ENCODE data around the gene UBE2M. TPM values are rescaled to one million over a fixed set of nuclear protein-coding genes. Genes with fewer than 3 reads are reported as not detected.

Gene UBE2M
- total and polyA plus RNA-seq, 2 experiments from 2014 or later = 54.4 to 111 TPM

DNA sequence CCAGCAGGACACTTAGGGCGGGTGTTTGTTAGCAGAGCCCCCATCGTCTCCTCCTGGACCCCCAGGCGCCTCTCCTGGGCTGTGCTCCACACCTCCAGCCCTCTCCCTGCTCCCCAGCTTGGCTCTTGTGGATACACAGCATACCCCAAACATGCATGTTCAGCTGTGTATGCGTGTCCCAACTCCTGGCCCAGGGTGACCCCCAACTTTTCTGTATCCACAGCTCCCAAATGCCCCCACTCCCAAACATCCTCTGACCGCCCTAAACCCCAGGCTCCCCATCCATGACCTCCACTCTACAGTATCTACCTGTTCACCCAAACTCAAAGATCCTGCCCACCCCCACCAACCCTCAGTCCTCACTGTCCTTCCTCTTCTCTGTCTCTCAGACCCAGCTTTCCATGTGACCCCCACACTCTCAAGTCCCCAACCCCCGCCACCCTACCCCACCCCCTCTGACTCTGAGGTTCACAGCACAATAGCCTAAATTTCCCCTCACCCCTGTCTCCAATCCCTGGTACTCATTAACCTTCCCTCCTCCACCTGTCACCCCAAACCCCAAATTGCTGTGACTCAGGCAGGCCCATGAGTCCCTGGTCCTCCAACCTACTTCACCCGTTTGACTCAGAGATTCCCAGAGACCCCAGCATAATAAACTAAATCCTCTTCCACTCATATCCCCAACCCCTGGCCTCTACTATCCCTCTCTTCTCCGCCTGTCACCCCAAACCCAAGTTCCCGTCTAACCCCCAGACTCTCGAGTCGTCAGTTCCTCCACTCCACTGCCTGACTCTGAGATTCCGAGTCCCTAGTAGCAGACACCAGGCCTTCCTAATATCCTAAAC is 968 bp downstream of the UBE2M start:
- DNase-seq (ENCODE audit: low spot score) = peak; percentile 5
- Histone ChIP-seq H3K4me3 (peak overlapping the region; percentile 78), H3K4me2 (peak overlapping the region; percentile 94), H3K27ac (peak overlapping the region; percentile 96), H2AFZ (no peak overlapping the region), H3K9me2 (replicated peaks; ENCODE audit: insufficient read depth) (no peaks in the 10 kb centered on the region), H3K4me1 (ENCODE audit: insufficient read depth) (peaks cover 27% of the 10 kb centered on the region), H3K79me2 (peaks cover 67% of the 10 kb centered on the region), H4K20me1 (ENCODE audit: insufficient read depth, poor library complexity, severe bottlenecking) (no peaks in the 10 kb centered on the region), H3K27me3 (no peaks in the 10 kb centered on the region), H3K9me3 (ENCODE audit: low read depth) (no peaks in the 10 kb centered on the region), H3K36me3 (replicated peaks; ENCODE audit: insufficient read depth, low read depth) (no peaks in the 10 kb centered on the region)
- WGBS (ENCODE audit: low lambda C conversion rate, missing lambda C conversion rate) = 51% methylated on average over 9 of the region's 12 CpGs
- no peak for TF ChIP-seq EZH2phosphoT487 (IDR thresholded peaks at IDR 0.05; ENCODE audit: low read depth, severe bottlenecking, unreplicated experiment)
- no peak for TF ChIP-seq EZH2 (IDR thresholded peaks at IDR 0.05; ENCODE audit: borderline replicate concordance)
- TF ChIP-seq, protein P1, sequence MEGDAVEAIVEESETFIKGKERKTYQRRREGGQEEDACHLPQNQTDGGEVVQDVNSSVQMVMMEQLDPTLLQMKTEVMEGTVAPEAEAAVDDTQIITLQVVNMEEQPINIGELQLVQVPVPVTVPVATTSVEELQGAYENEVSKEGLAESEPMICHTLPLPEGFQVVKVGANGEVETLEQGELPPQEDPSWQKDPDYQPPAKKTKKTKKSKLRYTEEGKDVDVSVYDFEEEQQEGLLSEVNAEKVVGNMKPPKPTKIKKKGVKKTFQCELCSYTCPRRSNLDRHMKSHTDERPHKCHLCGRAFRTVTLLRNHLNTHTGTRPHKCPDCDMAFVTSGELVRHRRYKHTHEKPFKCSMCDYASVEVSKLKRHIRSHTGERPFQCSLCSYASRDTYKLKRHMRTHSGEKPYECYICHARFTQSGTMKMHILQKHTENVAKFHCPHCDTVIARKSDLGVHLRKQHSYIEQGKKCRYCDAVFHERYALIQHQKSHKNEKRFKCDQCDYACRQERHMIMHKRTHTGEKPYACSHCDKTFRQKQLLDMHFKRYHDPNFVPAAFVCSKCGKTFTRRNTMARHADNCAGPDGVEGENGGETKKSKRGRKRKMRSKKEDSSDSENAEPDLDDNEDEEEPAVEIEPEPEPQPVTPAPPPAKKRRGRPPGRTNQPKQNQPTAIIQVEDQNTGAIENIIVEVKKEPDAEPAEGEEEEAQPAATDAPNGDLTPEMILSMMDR (IDR thresholded peaks at IDR 0.05; ENCODE audit: poor library complexity) = no peak

DNA sequence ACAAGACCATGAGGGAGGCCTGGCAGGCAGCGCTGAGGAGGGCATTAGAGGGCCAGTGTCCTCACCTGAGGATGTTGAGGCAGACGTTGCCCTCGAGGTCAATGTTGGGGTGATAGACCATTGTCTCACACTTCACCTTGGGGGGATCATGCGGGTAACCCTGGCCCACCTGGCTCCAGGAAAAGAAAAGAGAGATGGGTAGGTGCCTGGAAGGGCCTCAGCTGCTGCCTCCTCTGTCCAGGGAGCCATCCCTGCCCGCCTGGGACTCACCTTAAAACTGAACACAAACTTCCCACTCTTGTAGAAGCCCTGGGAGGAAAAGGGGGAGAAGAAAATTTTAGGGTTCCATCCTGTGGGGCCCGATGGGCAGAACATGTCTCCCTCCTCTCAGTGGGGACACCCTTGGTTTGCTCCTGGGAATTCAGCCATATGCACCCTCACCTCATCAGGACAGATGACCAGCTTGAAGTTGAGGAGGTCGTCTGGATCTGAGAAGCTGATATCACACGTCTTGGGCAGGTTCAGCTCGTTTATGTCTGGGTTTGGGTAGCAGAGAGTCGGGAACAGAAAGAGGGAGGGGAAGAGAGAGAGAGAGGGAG is 1.7 kb downstream of the UBE2M start:
- Histone ChIP-seq H2AFZ (no peak overlapping the region), H3K36me3 (replicated peaks; ENCODE audit: insufficient read depth, low read depth) (no peaks in the 10 kb centered on the region), H3K4me2 (peak overlapping the region; percentile 94), H3K27me3 (no peaks in the 10 kb centered on the region), H3K9me3 (ENCODE audit: low read depth) (no peaks in the 10 kb centered on the region), H3K4me1 (ENCODE audit: insufficient read depth) (peaks cover 27% of the 10 kb centered on the region), H4K20me1 (ENCODE audit: insufficient read depth, poor library complexity, severe bottlenecking) (no peaks in the 10 kb centered on the region), H3K9me2 (replicated peaks; ENCODE audit: insufficient read depth) (no peaks in the 10 kb centered on the region), H3K79me2 (peaks cover 67% of the 10 kb centered on the region), H3K4me3 (no peak overlapping the region), H3K27ac (peak overlapping the region; percentile 96)
- TF ChIP-seq, protein P1 (IDR thresholded peaks at IDR 0.05; ENCODE audit: poor library complexity) = no peak
- TF ChIP-seq EZH2phosphoT487 (IDR thresholded peaks at IDR 0.05; ENCODE audit: low read depth, severe bottlenecking, unreplicated experiment) (no peak), EZH2 (IDR thresholded peaks at IDR 0.05; ENCODE audit: borderline replicate concordance) (no peak)
- 77% methylated on average over 10 of the region's 10 CpGs for WGBS (ENCODE audit: low lambda C conversion rate, missing lambda C conversion rate)
- DNase-seq (ENCODE audit: low spot score) = no peak

DNA sequence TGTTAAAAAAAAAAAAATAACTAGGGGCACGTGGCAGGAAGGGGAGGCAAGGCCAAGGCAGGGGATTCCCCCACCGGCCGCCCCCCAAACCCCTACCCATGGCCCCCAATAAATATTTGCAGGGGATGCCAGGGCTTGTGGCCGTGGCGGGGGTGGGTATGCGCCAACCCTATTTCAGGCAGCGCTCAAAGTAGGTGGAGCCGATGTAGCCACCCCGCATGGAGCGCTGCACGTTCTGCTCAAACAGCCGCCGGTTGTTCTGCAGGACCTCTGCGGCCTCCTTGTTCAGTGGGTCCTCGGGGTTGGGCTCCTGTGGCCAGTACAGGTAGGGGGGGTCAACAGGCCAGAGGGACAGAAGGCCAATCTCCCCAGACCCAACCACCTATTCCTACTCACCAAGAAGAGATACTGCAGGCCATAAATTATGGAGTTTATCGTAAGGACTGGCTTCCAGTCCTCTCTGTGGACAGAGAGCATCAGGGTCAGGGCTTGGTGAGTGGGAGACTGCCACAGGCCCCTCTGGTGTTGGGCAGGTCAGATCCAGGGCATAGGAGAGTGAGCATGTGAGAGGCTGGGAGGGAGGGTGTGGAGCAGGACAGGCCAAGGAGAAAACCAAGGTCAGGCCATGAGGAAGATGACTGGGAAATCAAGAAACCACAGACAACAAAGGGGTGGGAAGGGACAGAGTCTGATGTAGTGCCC is 2.3 kb downstream of the UBE2M start:
- H3K36me3 ChIP-seq (replicated peaks; ENCODE audit: insufficient read depth, low read depth) = no peaks in the 10 kb centered on the region
- no peak overlapping the region for H3K4me3 ChIP-seq
- H3K27ac ChIP-seq = peak overlapping the region; percentile 96
- H3K9me3 ChIP-seq (ENCODE audit: low read depth) = no peaks in the 10 kb centered on the region
- no peak overlapping the region for H2AFZ ChIP-seq
- peak overlapping the region; percentile 94 for H3K4me2 ChIP-seq
- TF ChIP-seq EZH2 (IDR thresholded peaks at IDR 0.05; ENCODE audit: borderline replicate concordance) (no peak), EZH2phosphoT487 (IDR thresholded peaks at IDR 0.05; ENCODE audit: low read depth, severe bottlenecking, unreplicated experiment) (no peak)
- TF ChIP-seq, protein P1 (IDR thresholded peaks at IDR 0.05; ENCODE audit: poor library complexity) = no peak
- peak; percentile 16 for DNase-seq (ENCODE audit: low spot score)
- peaks cover 61% of the 10 kb centered on the region for H3K79me2 ChIP-seq
- 98% methylated on average over 12 of the region's 16 CpGs for WGBS (ENCODE audit: low lambda C conversion rate, missing lambda C conversion rate)
- H3K4me1 ChIP-seq (ENCODE audit: insufficient read depth) = peaks cover 27% of the 10 kb centered on the region
- H3K27me3 ChIP-seq = no peaks in the 10 kb centered on the region
- H3K9me2 ChIP-seq (replicated peaks; ENCODE audit: insufficient read depth) = no peaks in the 10 kb centered on the region
- H4K20me1 ChIP-seq (ENCODE audit: insufficient read depth, poor library complexity, severe bottlenecking) = peaks cover under 1% of the 10 kb centered on the region

All from hepatocyte (in vitro differentiated cells).